Placental epithelial cell (primary cell): ENCODE data around the gene CORO6. TPM values are rescaled to one million over a fixed set of nuclear protein-coding genes. Genes with fewer than 3 reads are reported as not detected.

Experiments used
- small RNA-seq: library from RNA; depleted of rRNA; stranded (forward); fragments of <200 nt; gene quantifications from one replicate; pipeline ENCODE3, GENCODE V24; 2012
- total RNA-seq: library from RNA; depleted of rRNA; stranded (reverse); fragments of >200 nt; gene quantifications from 2 replicates; pipeline ENCODE4 v1.2.3, GENCODE V29; 2012

Gene CORO6
- 22.0 and 41.1 TPM in 2 replicates for total RNA-seq

DNA sequence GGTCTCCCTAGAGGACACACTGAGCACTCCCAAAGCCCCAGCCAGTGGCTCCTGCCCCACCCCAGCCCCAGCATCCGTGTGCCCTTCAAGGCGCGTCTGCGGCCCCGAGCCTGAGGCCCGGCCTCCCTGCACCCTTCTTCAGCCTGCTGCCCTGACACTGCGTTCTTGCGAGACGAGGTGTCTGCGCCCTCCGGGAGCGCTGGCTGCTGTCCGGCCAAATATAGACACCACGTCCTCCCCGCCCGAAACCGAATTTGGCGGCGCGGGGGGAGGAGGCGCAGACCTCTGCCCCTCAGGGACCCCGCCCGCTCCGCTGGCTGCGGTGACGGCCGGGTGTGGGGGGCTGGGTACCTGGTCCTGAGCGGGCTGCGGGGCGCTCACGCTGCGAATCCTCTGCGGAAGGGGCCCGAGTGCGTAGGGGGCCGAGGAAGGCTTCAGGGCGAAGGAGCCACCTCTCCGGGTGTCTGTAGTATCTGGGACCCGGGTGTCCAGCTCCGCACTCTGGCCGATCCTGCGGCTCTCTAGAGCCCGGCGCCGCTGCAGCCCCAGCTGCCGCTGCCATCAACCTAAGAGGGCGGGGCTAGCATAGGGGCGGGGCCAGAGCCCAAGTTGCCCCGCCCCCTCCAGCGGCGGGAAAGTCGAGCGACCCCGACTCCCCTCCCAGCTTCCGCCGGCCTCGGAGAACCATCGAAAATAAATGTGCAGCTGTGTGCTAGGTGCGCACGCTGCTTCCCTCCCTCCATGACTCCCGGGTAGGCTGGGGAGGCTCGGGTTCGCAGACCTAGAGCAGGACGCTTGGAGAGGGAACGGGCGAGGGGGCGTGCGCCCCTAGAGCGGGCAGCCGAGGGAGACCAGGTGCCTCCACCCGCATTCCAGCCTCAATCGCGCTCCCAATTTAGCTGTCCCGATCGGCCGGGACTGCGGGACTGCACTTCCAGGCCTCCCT lies at the start of gene CORO6:
CORO6 (minus strand) TSS at position 576 of the 946 bp plus-strand sequence. CDS start 1,491 bp downstream, outside the sequence.

DNA sequence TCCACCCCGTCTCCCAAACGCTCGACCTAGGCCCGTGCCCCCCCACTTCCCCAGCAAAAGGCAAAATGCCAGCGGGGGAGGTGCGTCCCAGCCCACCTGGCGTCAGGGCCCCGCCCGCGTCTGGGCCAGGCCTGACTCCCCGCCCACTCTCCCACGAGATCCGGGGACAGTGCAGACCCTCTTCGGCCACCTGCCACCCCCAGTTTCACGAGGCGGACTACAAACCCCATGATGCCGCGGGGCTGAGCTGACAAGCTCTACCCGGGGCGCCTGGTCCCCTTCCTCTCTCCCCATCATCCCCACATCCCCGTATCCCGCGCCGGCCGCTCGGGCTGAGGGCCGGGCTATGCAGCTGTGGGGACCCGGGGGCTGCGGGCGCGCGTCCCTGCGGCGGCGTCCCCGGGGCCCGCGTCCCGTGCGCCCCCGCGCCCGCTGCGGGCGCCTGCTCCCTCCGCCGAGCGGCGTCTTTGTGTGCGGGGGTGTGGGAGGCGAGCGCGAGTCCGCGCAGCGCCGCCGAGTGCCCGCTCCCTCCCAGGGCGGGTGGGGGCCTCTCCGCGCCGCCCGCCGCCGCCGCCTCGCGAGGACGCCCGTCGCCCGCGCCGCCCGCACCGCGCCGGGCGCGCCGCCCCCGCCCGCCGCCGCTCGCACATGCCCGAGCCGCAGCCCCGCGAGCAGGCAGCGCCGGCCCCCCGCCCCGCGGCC lies 29.7 kb downstream of the CORO6 start, which contains the start of gene ANKRD13B:
ANKRD13B (plus strand) TSS at position 283 of the 702 bp plus-strand sequence. CDS start 490 bp downstream, outside the sequence.

DNA sequence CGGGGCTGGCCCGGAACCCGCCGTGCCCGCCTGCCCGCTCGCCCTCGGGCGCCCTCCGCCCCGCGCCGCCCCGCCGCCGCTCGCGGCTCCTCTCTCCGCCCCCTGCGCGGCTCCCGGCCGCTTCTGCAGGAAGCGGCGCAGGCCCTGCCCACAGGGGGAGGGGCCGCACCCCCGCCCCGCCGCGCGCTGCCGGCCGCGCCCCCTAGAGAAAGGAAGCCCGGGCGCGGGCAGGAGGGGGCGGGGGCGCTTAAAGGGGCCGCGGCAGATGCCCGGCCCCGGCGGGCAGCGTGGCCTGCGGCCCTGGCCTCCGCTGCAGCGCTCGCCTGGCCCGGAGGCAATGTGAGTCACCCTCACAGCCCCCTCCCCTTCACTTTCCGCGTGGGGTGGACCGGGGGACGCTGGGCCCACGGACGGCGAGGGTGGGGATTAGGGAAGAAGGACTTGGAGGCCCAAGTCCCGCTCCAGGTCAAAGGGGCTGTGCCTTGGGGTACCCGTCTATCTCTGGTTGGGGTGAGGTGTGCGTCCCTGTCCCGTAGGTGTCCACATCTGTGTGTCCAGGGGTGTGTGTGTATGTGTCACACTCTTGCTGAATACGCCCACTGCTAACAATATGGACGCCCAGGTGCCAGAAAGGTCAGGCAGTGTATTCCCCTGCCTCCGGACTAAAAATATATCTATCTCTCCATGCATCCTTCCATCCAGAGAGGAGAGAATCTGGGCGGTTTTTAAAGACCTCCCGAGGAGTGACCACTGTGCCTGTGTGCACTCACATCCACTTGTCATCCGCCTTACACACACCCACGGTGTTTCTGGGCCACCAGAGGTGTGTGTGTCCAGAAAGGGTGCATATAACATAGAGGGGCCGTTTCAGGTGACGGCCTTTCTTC lies 32.9 kb downstream of the CORO6 start, which contains the start of gene GIT1:
GIT1 (minus strand) TSS at position 125 of the 887 bp plus-strand sequence. CDS start 270 bp downstream, outside the sequence.

DNA sequence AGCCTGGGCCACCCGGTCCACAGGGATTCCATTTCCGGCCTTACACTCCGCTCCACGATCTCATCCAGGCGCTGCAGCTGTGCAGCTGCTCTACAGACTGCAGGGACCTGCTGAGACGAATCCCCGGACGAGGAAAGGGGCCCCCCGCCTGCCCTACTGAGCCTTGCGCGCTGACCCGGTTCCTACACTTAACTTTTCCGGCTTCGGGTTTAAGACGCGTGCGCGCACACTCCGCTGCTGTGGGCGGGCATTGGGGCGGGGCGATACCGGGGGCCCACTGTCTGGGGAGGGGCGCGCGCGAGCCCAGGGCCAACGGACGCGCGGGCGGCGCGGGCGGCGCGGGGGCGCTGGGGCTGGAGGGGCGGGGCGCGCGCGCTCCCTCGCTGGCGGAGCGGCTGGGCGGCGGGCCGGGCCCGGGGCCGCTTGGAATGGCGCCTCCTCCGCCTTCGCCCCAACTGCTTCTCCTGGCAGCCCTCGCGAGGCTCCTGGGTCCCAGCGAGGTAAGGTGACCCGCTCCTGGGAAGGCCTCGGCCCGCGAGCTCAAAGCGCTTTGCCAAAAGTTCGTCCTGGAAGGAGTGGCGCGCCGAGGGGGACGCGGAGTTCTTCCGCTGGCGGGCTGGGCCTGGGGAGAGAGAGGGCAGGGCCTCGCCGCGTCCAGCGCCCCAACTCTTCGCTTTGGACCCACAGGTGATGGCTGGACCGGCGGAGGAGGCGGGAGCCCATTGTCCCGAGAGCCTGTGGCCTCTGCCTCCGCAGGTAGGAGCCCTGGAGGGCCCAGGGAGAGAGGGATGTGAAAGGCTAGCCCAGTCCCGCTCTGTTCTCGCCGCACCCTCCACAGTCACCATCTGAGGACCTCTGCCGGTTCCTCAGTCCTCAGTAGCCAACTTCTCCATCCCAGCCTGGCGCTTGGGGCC lies 54.1 kb downstream of the CORO6 start, which contains the start of gene TP53I13:
TP53I13 (plus strand) TSS at position 371 of the 914 bp plus-strand sequence; CDS start at position 429, 58 bp downstream.

DNA sequence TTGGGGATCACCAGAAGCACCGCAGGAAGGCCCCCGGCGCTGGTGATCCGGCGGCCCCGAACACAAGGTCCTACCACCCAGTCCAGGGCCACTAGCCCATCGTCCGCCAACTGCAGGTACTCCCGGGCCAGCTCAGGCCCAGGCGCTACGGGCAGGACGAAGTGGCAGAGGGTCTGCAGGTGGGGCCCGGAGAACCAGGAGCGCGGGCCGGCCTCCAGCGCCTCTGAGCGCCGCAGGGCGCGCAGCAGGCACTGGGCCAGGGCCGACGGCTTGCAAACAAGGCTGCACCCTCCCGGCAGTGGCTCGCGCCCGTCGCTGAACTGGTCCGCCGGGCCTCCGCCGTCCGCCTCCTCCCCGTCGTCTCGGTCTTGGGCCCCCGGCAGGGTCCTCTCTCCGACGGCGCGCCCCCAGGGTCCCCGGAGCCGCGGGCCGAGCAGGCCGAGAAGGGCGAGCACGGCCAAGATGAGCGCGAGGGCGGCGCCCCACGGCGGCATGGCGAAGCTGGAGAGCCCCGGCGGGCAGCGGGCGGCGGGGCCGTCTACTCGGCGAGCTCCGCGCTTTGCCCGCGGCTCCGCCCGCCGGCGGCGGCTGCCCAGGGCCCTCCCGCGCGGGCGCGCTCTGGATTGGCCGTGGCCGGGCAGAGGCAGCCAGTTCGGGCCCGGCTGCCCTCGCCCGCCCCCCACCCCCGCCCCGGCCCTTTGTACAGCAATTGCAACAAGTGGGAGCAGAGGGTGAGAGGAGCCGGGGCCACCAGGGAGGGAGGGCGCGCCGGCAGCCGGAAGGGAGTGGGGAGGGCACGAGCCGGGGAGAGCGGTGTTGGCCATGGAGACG lies 56.0 kb downstream of the CORO6 start, which contains the start of gene ABHD15:
ABHD15 (minus strand) TSS at position 565 of the 831 bp plus-strand sequence; CDS start at position 494, 71 bp downstream.

Small RNAs within 50 kb of the gene (small RNA-seq; reads per million reads assigned to genes)
- not detected for gene RNU6-920P

Other genes starting within 250 kb of the CORO6 start
- 38.5 and 44.5 TPM in 2 replicates for gene TAOK1, start 232.5 kb downstream of the CORO6 start, total RNA-seq
- gene ABHD15, start 55.9 kb downstream of the CORO6 start, total RNA-seq = 14.5 and 19.8 TPM in 2 replicates
- gene TP53I13, start 54.2 kb downstream of the CORO6 start, total RNA-seq = 90.3 and 128 TPM in 2 replicates
- 27.7 and 35.7 TPM in 2 replicates for gene GIT1, start 33.3 kb downstream of the CORO6 start, total RNA-seq
- gene ANKRD13B, start 29.8 kb downstream of the CORO6 start, total RNA-seq = 5.1 and 13.3 TPM in 2 replicates